Ovary (tissue), 3 donors: ENCODE measurements around the gene CATSPER1.

Source experiments
- EP300 ChIP-seq: sonication (generic); formaldehyde crosslinking; IDR thresholded peaks from one replicate; pipeline ENCODE4 v1.6.1; 2017; ENCODE audit warnings: antibody characterized with exemption
- POLR2A ChIP-seq: fragments of 450-650 bp; IDR thresholded peaks from one replicate; pipeline ENCODE4 v1.6.1; 2017; ENCODE audit warnings: antibody characterized with exemption, mild to moderate bottlenecking, moderate library complexity
- TF ChIP-seq, protein P1 (sequence below), 3 donors: fragments of 450-650 bp in 2 of 3; fragments of 200-600 bp in 1 of 3; IDR thresholded peaks; one replicate each; pipeline versions ENCODE4 v1.5.1 to v1.8.0; 2016 to 2022; ENCODE audit warnings: antibody characterized with exemption in 3 of 3, mild to moderate bottlenecking in 1 of 3
- donor health status: DM: no; HTN: no; CAD: no.

DNA sequence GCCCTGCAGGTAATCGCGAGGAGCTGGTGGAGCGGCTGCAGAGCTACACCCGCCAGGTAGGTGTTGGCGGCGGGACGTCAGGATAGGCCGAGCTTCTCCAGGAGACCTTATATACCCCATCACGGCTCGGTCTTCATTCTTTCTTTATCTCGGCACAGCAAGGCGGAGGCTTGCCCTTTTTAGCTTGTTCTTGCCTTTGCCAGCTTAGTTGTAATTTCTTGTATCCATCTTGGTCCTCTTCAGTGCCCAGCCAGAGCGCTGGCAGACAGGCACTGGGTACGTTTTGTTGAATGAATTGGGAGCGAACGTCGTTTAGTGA, 26.3 kb upstream of the CATSPER1 start:
- TF ChIP-seq, protein P1, sequence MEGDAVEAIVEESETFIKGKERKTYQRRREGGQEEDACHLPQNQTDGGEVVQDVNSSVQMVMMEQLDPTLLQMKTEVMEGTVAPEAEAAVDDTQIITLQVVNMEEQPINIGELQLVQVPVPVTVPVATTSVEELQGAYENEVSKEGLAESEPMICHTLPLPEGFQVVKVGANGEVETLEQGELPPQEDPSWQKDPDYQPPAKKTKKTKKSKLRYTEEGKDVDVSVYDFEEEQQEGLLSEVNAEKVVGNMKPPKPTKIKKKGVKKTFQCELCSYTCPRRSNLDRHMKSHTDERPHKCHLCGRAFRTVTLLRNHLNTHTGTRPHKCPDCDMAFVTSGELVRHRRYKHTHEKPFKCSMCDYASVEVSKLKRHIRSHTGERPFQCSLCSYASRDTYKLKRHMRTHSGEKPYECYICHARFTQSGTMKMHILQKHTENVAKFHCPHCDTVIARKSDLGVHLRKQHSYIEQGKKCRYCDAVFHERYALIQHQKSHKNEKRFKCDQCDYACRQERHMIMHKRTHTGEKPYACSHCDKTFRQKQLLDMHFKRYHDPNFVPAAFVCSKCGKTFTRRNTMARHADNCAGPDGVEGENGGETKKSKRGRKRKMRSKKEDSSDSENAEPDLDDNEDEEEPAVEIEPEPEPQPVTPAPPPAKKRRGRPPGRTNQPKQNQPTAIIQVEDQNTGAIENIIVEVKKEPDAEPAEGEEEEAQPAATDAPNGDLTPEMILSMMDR (IDR thresholded peaks at IDR 0.05) = no peak
- TF ChIP-seq EP300 (no peak), POLR2A (no peak)
